GM19324 (cell line): ENCODE data around the gene CD226.
"Not testable (repeated sequence)": the region's sequence is repeated elsewhere in the genome, so short reads cannot be mapped to it uniquely, and the experiment has no call there.

ENCODE experiments used
- ATAC-seq: cut with Tn5 transposase; IDR thresholded peaks from one replicate; pipeline ENCODE4 v1.9.1; 2021; ENCODE audit warnings: mild to moderate bottlenecking, moderate library complexity; ENCODE audit not compliant: unreplicated experiment, low FRiP score

Gene CD226

GRCh38 chr18:69916412-69916811, 31.3 kb downstream of the CD226 start:
- ATAC-seq = no peak

GRCh38 chr18:69908838-69909237, 38.8 kb downstream of the CD226 start:
- no peak for ATAC-seq

- ATAC-seq = no peak
These were observed 40.9 kb downstream of the CD226 start for GRCh38 chr18:69906765-69907164.

GRCh38 chr18:69900941-69901340, 46.7 kb downstream of the CD226 start:
- ATAC-seq = no peak

- not testable (repeated sequence) for ATAC-seq
These were observed 48.3 kb downstream of the CD226 start for GRCh38 chr18:69899154-69899923.

GRCh38 chr18:69898241-69898861, 49.3 kb downstream of the CD226 start:
- ATAC-seq = no peak

GRCh38 chr18:69897397-69898108, 50.1 kb downstream of the CD226 start:
- peak; percentile 52 for ATAC-seq

DNA sequence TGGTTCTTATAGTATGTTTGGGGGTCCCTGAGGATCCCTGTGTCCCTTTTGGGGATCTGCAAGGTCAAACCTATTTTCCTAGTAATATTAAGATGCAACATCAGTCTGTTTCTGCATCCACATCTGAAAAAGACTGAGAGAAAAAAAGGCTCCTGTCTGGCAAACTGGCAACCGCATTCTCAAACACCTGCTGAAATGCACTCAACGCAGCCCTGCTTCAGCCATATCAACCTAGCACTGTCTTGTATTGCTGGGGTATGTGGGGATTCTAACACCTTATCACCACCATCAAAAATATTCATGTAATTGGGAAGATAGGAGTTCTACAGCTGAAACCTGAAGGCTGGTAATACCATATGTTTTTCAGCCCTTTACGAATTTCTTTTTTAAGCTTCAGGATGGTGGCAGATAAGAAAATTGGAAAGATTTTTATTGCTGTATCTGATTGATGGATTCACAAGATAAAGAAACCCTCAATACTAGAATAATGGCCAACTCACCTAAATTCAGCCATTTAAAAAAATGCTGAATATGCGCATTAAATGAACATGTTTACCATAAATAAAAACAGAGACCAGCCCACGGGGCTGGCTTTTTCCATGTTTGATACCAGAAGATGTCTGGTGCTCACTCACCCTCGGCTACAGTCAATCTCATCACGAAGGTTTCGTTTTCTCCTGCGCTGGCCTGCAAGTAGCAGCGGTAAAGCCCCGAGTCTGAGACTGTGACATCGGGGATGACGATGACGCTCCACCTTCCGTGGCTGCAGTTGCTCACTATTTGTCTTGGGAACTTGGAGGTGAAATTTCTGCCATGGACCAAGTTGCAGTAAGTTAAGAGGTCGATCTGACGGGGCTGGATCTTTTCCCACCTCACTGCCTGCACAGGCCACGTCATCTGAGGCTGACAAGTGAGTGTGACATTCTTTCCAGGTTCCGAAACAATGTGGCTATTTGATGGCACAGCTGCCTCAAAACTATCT, 52.3 kb downstream of the CD226 start:
- no peak for ATAC-seq

- ATAC-seq = no peak
These were observed 53.2 kb downstream of the CD226 start for GRCh38 chr18:69894467-69894866.

DNA sequence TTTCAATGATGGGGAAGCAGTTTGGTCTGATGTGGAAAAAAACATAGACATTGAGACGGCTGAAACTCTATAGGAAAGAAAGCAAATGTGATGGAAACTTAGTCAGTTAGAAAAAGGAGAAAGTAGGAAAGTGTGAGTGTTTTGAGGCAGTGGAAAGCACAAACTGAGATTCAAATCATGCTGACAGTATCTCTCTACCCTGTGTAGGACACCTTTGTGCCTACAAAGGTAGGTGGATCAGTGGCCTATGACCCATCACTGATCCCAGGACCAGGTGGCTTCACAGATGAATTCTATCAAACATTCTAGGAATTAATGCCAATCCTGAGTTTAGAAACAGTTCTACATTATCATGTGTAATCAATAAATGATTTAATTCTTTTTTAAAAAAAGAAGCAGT, 57.1 kb downstream of the CD226 start:
- no peak for ATAC-seq

DNA sequence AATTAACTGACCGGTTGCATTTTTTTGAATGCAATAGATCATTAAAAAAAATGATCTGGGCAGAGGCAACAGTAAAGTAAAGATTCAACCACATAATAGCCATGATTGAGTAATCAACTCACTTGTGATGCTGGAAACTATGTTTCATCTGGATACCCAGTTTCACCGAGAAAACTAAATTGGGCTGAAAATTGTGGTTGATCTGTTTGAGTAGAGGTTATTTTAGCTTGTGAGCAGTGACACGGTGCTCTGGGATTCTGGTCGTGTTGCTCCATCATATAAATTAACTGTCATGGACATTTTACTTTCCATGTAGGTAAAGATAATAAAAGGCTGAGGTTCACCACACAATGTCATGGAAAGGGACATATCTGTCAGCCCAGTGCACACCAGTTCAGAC, 58.7 kb downstream of the CD226 start:
- ATAC-seq = no peak

GRCh38 chr18:69887256-69887655, 60.4 kb downstream of the CD226 start:
- ATAC-seq = no peak

- peak; percentile 86 for ATAC-seq
These were observed 61.7 kb downstream of the CD226 start for GRCh38 chr18:69885841-69886531.

- ATAC-seq = no peak
These were observed 62.3 kb downstream of the CD226 start for GRCh38 chr18:69885355-69885754.

GRCh38 chr18:69883781-69884180, 63.9 kb downstream of the CD226 start:
- ATAC-seq = no peak

DNA sequence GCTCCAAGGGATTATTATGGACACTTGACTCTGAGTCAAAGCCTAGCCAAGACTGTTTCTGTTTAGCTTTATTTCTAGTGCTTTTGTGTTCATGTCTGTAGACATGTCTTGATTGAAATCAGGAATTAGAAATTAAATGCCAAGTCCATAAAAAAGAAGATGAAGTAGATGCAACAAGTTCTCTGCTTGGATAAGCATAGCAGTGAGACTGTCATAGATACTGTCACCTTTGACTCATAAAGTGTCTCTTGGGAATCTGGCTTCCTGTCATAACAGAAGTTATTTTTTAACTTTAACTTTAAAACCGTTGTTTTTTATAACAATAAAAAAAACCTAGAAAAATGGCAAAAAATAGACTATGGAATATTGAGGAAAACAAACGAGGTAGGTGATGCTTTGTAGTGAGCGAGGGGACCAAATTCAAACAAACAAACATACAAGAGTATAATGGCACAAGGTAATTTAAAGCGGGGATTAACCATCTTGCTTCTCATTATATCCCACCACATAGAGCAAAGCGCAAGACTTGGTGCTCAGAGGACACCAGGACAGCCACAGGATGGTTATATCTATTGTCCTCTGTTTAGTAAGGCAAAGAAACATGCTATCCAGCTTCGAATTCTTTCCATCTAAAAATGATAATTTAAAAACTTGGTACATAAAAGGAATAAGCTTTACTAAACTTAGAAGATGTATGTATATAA, 64.6 kb downstream of the CD226 start:
- peak; percentile 30 for ATAC-seq

DNA sequence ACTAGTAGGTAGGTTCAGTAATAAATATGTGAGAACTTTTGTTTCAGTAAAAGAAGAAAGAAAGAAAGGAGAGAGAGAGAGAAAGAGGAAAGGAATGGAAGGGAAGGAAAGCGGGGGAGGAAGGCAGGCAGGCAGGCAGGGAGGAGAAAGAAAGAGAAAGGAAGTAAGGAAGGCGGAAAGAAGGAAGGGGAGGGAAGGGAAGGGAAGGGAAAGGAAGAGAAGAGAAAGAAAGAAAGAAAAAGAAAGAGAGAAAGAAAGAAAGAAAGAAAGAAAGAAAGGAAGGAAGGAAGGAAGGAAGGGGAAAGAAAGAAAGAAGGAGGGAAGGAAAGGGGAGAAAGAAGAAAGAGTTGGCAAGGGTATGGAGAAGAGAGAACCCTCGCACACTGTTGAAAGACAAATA, 67.6 kb downstream of the CD226 start:
- ATAC-seq = no peak

DNA sequence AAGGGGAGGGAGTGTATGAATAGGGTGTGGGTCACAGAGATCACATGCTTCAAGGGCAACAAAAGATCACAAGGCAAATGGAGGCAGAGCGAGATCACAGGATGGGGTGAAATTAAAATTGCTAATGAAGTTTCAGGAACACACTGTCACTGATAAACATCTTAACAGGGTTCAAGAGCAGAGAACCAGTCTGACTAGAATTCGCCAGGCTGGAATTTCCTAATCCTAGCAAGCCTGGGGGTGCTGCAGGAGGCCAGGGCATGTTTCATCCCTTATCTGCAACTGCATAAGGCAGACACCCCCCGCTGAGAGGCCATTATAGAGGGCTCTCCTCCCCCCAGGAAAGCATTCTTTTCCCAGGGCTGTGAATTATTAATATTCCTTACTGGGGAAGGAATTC, 68.6 kb downstream of the CD226 start:
- ATAC-seq = not testable (repeated sequence)

DNA sequence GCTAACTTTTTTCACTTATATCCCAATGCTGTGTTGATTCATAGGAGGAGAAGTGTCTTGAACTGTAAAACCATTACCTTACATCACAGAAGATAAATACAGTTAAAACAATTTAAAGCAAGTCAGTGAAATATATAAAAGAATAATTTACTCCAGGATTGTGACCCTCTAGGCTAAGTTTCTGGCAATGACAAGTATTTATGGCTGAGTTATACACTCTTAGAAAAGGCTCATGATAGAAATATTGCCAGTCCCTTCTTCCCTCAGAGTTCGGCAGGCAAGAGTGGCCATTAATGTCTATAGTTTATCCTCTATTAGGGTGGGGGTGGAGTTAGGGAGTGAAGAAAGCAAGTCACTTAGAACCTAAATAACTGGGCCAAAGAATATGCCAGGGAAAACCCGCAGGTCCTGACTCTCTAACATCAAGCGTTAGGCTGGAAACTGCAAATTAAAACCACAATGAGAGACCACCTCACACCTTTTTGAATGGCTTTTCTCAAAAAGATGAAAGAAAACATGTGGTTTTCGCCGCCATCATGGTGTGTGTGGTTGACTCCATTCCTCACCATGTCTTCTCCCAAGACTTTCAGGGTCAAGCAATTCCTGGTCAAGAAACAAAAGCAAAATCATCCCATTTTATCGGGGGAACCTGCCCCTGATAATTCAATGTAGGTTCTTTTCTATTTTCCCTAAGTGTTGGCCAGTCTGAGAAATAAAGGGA, 69.3 kb downstream of the CD226 start:
- no peak for ATAC-seq
